CD4-positive, alpha-beta T cell (primary cell): ENCODE measurements around the gene NPLOC4. TPM values are rescaled to one million over a fixed set of nuclear protein-coding genes. Genes with fewer than 3 reads are reported as not detected.
"Not testable (repeated sequence)": the region's sequence is repeated elsewhere in the genome, so short reads cannot be mapped to it uniquely, and the experiment has no call there.

Source experiments
- ATAC-seq: fragments of 200-7000 bp; cut with Tn5 transposase; one replicate; pipeline ENCODE4 v1.10.0; 2022; ENCODE audit warnings: mild to moderate bottlenecking; ENCODE audit not compliant: poor library complexity
- CTCF ChIA-PET: fragments of 350-600 bp; sonication (Branson Sonifier 250); formaldehyde crosslinking; loops from one replicate; lab custom pipeline; 2021; ENCODE audit warnings: antibody characterized with exemption, inconsistent platforms; lab: Charles Lee
- POLR2A ChIA-PET: fragments of 350-600 bp; sonication (Branson Sonifier 250); formaldehyde crosslinking; loops from one replicate; lab custom pipeline; 2021; ENCODE audit warnings: antibody characterized with exemption, inconsistent platforms; lab: Charles Lee
- DNase-seq, 14 experiments: peaks; one replicate each; pipeline ENCODE4 v3.0.0-alpha.2; 2013 to 2020; ENCODE audit warnings: mixed read lengths in 2 of 14
- H3K27ac ChIP-seq, 2 donors: one replicate each; pipeline versions ENCODE4 v1.5.1 to v1.7.0; 2013; ENCODE audit warnings: low read length in 2 of 2, low read depth in 1 of 2, mild to moderate bottlenecking in 1 of 2
- H3K27me3 ChIP-seq, 2 experiments: 1 replicate in 1 of 2; 2 replicates in 1 of 2; pipeline versions ENCODE4 v1.6.1 to v1.7.0; 2013; ENCODE audit warnings: low read length in 2 of 2, control low read depth in 1 of 2, mild to moderate bottlenecking in 1 of 2, moderate library complexity in 1 of 2; ENCODE audit not compliant: insufficient read depth in 2 of 2, control insufficient read depth in 1 of 2
- H3K36me3 ChIP-seq: one replicate; pipeline ENCODE4 v1.6.1; 2013; ENCODE audit warnings: low read length, control low read depth; ENCODE audit not compliant: insufficient read depth
- H3K4me1 ChIP-seq: one replicate; pipeline ENCODE4 v1.6.1; 2013; ENCODE audit warnings: low read length, control low read depth; ENCODE audit not compliant: insufficient read depth
- H3K4me3 ChIP-seq: one replicate; pipeline ENCODE4 v1.5.1; 2013; ENCODE audit warnings: mild to moderate bottlenecking, low read length, moderate library complexity
- H3K9me3 ChIP-seq, 2 experiments: 1 replicate in 1 of 2; 2 replicates in 1 of 2; pipeline versions ENCODE4 v1.6.1 to v1.7.0; 2013; ENCODE audit warnings: low read length in 2 of 2, mild to moderate bottlenecking in 2 of 2, control low read depth in 1 of 2, moderate library complexity in 1 of 2; ENCODE audit not compliant: control insufficient read depth in 1 of 2, insufficient read depth in 1 of 2
- H3K27ac Mint-ChIP-seq: one replicate; pipeline ENCODE4 v1.8.0; 2020; ENCODE audit warnings: mixed read lengths
- H3K27me3 Mint-ChIP-seq: one replicate; pipeline ENCODE4 v1.8.0; 2021; ENCODE audit warnings: mixed read lengths
- H3K36me3 Mint-ChIP-seq: one replicate; pipeline ENCODE4 v1.8.0; 2021; ENCODE audit warnings: low read depth, mixed read lengths
- H3K4me1 Mint-ChIP-seq: one replicate; pipeline ENCODE4 v1.8.0; 2021; ENCODE audit warnings: low read depth, mixed read lengths
- H3K4me3 Mint-ChIP-seq: one replicate; pipeline ENCODE4 v1.8.0; 2020; ENCODE audit warnings: mild to moderate bottlenecking, mixed read lengths
- H3K9me3 Mint-ChIP-seq: one replicate; pipeline ENCODE4 v1.8.0; 2020; ENCODE audit warnings: mixed read lengths
- intact Hi-C, 2 experiments: fragments of 100-400 bp; cut with DNase I in 1 of 2; cut with micrococcal nuclease in 1 of 2; formaldehyde crosslinking; loops; one replicate each; pipeline versions ENCODE4 v1.15.1 to v1.9.0; 2023 to 2025; cut with DNase I, micrococcal nuclease
- total RNA-seq, 174 experiments: library from RNA in 2 of 174; stranded (reverse) in 2 of 174; gene quantifications; one replicate each; pipeline ENCODE4 v1.2.3 and lab custom pipeline; 2021 to 2026
- TF ChIP-seq, protein P1 (sequence below): fragments of 200-600 bp; IDR thresholded peaks from one replicate; pipeline ENCODE4 v1.8.0; 2022; ENCODE audit warnings: antibody characterized with exemption, mild to moderate bottlenecking

Gene NPLOC4
- total RNA-seq, 2 experiments from 2014 or later, result 61.0 to 62.4 TPM

DNA sequence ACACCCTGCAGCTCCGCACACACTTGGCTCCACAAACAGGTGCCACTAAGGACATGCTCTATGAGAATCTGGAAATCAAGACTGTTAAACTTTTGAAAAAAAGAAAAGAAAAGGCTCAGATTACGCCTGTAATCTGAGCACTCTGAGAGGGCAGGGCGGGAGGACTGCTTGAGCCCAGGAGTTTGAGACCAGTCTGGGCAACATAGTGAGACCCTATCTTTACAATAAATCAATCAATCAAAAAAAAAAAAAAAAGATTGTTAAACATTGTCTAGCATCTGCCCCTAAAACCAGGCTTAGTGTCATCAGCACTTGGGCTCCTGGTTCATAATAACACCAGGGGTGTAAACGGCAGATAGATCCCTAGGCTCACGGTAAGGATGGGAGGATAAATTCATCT, 47.3 kb downstream of the NPLOC4 start:
- Histone ChIP-seq H3K36me3 (peaks cover 76% of the 10 kb centered on the region), H3K4me1 (no peaks in the 10 kb centered on the region), H3K9me3 (no peaks in the 10 kb centered on the region), H3K27ac (no peak overlapping the region), H3K27me3 (no peaks in the 10 kb centered on the region), H3K4me3 (no peak overlapping the region)
- Mint-ChIP-seq H3K4me3 (no peak overlapping the region), H3K27ac (no peak overlapping the region), H3K9me3 (no peaks in the 10 kb centered on the region), H3K4me1 (no peaks in the 10 kb centered on the region), H3K36me3 (peaks cover 89% of the 10 kb centered on the region), H3K27me3 (no peaks in the 10 kb centered on the region)
- TF ChIP-seq, protein P1, sequence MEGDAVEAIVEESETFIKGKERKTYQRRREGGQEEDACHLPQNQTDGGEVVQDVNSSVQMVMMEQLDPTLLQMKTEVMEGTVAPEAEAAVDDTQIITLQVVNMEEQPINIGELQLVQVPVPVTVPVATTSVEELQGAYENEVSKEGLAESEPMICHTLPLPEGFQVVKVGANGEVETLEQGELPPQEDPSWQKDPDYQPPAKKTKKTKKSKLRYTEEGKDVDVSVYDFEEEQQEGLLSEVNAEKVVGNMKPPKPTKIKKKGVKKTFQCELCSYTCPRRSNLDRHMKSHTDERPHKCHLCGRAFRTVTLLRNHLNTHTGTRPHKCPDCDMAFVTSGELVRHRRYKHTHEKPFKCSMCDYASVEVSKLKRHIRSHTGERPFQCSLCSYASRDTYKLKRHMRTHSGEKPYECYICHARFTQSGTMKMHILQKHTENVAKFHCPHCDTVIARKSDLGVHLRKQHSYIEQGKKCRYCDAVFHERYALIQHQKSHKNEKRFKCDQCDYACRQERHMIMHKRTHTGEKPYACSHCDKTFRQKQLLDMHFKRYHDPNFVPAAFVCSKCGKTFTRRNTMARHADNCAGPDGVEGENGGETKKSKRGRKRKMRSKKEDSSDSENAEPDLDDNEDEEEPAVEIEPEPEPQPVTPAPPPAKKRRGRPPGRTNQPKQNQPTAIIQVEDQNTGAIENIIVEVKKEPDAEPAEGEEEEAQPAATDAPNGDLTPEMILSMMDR, result no peak
- DNase-seq (no peak), ATAC-seq (no peak)
- CTCF ChIA-PET, result interaction anchor here (1.0 kb wide), 1 partner anchor 11 kb away, joined by 3 read pairs; no protein-coding TSS in a partner anchor
- intact Hi-C loops, result no loop called here
- POLR2A ChIA-PET, result no interaction called here

DNA sequence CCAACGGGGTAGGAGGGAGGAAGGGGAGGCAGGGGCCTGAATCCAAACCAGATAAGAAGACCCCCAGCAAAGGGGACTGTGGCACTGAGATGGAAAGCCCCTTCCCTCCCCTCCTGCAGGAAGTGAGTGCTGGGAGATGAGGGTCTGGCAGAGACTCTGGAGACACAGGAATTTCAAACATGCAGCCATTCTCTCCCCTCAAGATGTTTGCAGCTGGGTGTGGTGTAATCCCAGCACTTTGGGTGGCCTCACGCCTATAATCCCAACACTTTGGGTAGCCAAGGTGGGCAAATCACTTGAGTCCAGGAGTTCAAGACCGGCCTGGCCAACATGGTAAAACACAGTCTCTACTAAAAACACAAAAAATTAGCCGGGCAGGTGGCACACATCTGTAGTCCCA, 50.8 kb downstream of the NPLOC4 start:
- no peak overlapping the region for H3K4me3 ChIP-seq
- ATAC-seq, result no peak
- H3K4me3 Mint-ChIP-seq, result no peak overlapping the region
- TF ChIP-seq, protein P1, result no peak
- H3K9me3 ChIP-seq, result no peaks in the 10 kb centered on the region
- intact Hi-C loops, result no loop called here
- no peak overlapping the region for H3K27ac ChIP-seq
- peaks cover 83% of the 10 kb centered on the region for H3K36me3 ChIP-seq
- H3K4me1 ChIP-seq, result no peaks in the 10 kb centered on the region
- H3K36me3 Mint-ChIP-seq, result peaks cover 83% of the 10 kb centered on the region
- H3K27me3 ChIP-seq, result no peaks in the 10 kb centered on the region
- no peak for DNase-seq
- no peaks in the 10 kb centered on the region for H3K4me1 Mint-ChIP-seq
- ChIA-PET CTCF (interaction anchor here (1.3 kb wide), 1 partner anchor 15 kb away, joined by 4 read pairs; no protein-coding TSS in a partner anchor), POLR2A (interaction anchor here (0.8 kb wide), 1 partner anchor 29 kb away, joined by 3 read pairs; no protein-coding TSS in a partner anchor)
- no peak overlapping the region for H3K27ac Mint-ChIP-seq
- H3K27me3 Mint-ChIP-seq, result no peaks in the 10 kb centered on the region
- no peaks in the 10 kb centered on the region for H3K9me3 Mint-ChIP-seq

GRCh38 chr17:81584771-81585170, 52.1 kb downstream of the NPLOC4 start:
- H3K4me1 ChIP-seq, H3K27ac ChIP-seq, ATAC-seq, H3K27me3 ChIP-seq, H3K27ac Mint-ChIP-seq, DNase-seq, H3K4me1 Mint-ChIP-seq, H3K9me3 ChIP-seq, H3K9me3 Mint-ChIP-seq, CTCF ChIA-PET, H3K27me3 Mint-ChIP-seq, H3K4me3 ChIP-seq, intact Hi-C loops, H3K4me3 Mint-ChIP-seq, POLR2A ChIA-PET: not testable (repeated sequence)
- peaks cover 80% of the 10 kb centered on the region for H3K36me3 Mint-ChIP-seq
- H3K36me3 ChIP-seq, result peaks cover 79% of the 10 kb centered on the region
